HG03571 (cell line): ENCODE data around the gene GPR162.

Experiments
- ATAC-seq: cut with Tn5 transposase; IDR thresholded peaks from one replicate; pipeline ENCODE4 v1.9.1; 2021; ENCODE audit not compliant: unreplicated experiment

GPR162 gene

GRCh38 chr12:6821591-6822425 lies at the start of gene GPR162:
Gene GPR162, plus strand, starts transcription at chr12:6821821. Its CDS starts 2,078 bp downstream, at chr12:6823899.
- no peak for ATAC-seq

- ATAC-seq = no peak
Observed at GRCh38 chr12:6772331-6772695, 49.3 kb upstream of the GPR162 start, which contains the start of gene LAG3. Gene LAG3, plus strand, starts transcription at chr12:6772520. Its CDS starts 333 bp downstream, at chr12:6772853.

GRCh38 chr12:6772726-6773589 lies 48.7 kb upstream of the GPR162 start:
- ATAC-seq = no peak

- no peak for ATAC-seq
Observed at GRCh38 chr12:6773590-6774351, 47.9 kb upstream of the GPR162 start.

- ATAC-seq = no peak
Observed at GRCh38 chr12:6774499-6775062, 47.0 kb upstream of the GPR162 start.

GRCh38 chr12:6775185-6776174 lies 46.1 kb upstream of the GPR162 start:
- no peak for ATAC-seq

- no peak for ATAC-seq
Observed at GRCh38 chr12:6777386-6777785, 44.2 kb upstream of the GPR162 start.

GRCh38 chr12:6778217-6778573 lies 43.4 kb upstream of the GPR162 start:
- ATAC-seq = no peak

- ATAC-seq = no peak
Observed at GRCh38 chr12:6778574-6779550, 42.8 kb upstream of the GPR162 start.

- ATAC-seq = no peak
Observed at GRCh38 chr12:6779708-6780432, 41.8 kb upstream of the GPR162 start.

GRCh38 chr12:6780573-6780972 lies 41.0 kb upstream of the GPR162 start:
- ATAC-seq = no peak

- no peak for ATAC-seq
Observed at GRCh38 chr12:6782119-6782518, 39.5 kb upstream of the GPR162 start.

GRCh38 chr12:6782850-6783566 lies 38.6 kb upstream of the GPR162 start:
- no peak for ATAC-seq

GRCh38 chr12:6783828-6784227 lies 37.8 kb upstream of the GPR162 start:
- no peak for ATAC-seq

- no peak for ATAC-seq
Observed at GRCh38 chr12:6784296-6784695, 37.3 kb upstream of the GPR162 start.

- ATAC-seq = no peak
Observed at GRCh38 chr12:6784761-6785160, 36.9 kb upstream of the GPR162 start.

- ATAC-seq = no peak
Observed at GRCh38 chr12:6786416-6787094, 35.1 kb upstream of the GPR162 start.
